Measurements from ENCODE around the gene ZNRD2.

Gene ZNRD2

DNA sequence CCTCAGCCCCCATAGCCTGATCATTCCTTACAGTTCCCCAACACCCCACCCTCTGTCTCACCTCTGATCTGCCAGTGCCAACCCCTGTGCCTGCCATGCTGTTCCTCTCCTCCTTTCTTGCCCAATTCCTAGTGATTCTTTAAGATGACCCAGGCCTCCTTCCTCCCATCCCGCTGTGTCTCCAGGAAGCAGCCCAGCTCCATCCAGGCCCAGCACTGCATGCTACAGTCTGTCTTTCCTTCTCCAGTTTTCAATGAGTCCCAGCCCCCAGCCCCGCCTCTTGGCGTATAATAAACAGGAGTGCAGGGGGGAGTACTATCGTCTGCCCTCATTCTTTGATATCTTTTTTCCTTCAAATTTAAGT is 24.4 kb upstream of the ZNRD2 start:
- TF ChIP-seq POLR2A (IDR thresholded peaks at IDR 0.05; ENCODE audit: low read length) (no peak), GATA1 (IDR thresholded peaks at IDR 0.05; ENCODE audit: low read depth, low read length) (no peak)
- DNase-seq = no peak

DNA sequence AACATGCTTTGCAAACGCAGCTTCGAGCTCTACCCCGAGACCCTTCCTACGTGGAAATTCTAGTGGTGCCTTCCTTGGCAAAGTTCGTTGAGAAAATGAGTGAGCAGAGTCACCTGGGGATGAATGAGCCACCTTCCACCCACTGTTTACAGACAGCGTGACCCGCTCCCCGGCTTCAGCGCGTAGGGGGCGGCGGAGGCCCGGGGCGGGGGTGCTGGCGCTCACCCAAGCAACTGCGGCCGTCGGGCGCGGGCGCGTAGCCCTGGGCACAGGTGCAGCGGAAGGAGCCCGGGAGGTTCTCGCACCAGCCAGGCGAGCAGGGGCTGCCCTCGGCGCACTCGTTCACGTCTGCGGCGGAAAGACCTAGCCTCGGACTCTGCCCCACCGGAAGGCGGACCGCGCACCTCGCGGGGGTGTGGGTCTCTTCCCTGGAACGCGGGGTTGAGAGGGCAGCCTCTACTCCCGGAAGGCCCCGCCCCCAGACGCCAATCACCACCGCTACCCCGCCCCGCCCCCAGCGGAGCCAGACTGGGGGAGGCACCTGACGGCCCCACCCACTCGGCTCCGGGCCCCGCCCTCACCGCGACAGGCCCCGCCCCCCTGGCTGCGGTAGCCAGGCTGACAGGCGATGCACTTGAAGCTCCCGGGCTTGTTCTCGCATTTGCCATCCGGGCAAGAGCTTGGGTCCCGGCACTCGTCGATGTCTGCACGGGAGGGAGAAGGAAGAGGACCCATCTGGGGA is 23.9 kb upstream of the ZNRD2 start:
- TF ChIP-seq POLR2A (IDR thresholded peaks at IDR 0.05; ENCODE audit: low read length) (no peak), GATA1 (IDR thresholded peaks at IDR 0.05; ENCODE audit: low read depth, low read length) (no peak)
- peak; percentile 92 to 97 for DNase-seq

- TF ChIP-seq POLR2A (IDR thresholded peaks at IDR 0.05; ENCODE audit: low read length) (no peak), GATA1 (IDR thresholded peaks at IDR 0.05; ENCODE audit: low read depth, low read length) (no peak)
- DNase-seq = no peak
Measured at GRCh38 chr11:65547446-65548125, 22.7 kb upstream of the ZNRD2 start.

- no peak for DNase-seq
- TF ChIP-seq GATA1 (IDR thresholded peaks at IDR 0.05; ENCODE audit: low read depth, low read length) (no peak), POLR2A (IDR thresholded peaks at IDR 0.05; ENCODE audit: low read length) (no peak)
Measured at GRCh38 chr11:65548395-65548794, 21.9 kb upstream of the ZNRD2 start.

GRCh38 chr11:65549096-65549495 is 21.2 kb upstream of the ZNRD2 start:
- DNase-seq = no peak
- no peak for TF ChIP-seq GATA1 (IDR thresholded peaks at IDR 0.05; ENCODE audit: low read depth, low read length)
- TF ChIP-seq POLR2A (IDR thresholded peaks at IDR 0.05; ENCODE audit: low read length) = no peak

GRCh38 chr11:65551572-65552387 is 18.5 kb upstream of the ZNRD2 start:
- DNase-seq = peak; percentile 74 to 76
- TF ChIP-seq POLR2A (IDR thresholded peaks at IDR 0.05; ENCODE audit: low read length) = no peak
- TF ChIP-seq GATA1 (IDR thresholded peaks at IDR 0.05; ENCODE audit: low read depth, low read length) = no peak

- no peak for DNase-seq
- TF ChIP-seq POLR2A (IDR thresholded peaks at IDR 0.05; ENCODE audit: low read length) (no peak), GATA1 (IDR thresholded peaks at IDR 0.05; ENCODE audit: low read depth, low read length) (no peak)
Measured at GRCh38 chr11:65552388-65552951, 17.8 kb upstream of the ZNRD2 start.

DNA sequence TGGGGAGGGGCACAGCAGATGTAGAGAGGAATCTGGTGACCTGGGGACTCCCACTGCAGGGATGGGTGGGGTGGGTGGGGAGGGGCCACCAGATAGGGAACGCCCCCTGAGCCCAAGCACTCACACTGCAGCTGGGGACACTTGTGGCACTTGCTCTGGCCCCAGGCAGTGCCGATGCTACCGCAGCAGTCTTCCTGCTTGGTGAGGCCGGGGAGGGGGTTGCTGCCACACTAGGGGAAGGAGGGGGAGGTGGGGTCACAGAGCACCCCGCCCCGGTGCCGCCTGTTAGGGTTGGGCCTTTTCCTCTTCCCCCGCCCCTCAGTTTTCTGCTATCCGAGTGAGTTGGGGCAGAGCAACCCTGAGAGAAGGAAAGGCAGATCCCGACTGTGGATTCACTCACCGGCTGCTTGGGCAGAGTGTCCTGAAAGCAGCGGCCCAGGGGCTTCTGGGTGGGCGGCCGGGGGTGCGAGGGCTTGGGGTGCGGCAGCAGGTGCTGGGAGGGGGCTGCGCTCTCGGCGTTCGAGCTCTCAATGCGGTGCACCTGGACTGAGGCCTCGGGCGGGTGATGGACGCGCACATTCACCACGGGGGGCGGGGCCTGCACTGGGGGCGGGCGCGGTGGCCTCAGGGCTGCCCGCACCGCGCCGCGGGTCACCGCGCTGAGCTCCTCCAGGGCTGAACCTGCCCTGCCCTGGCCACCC is 16.8 kb upstream of the ZNRD2 start:
- TF ChIP-seq POLR2A (IDR thresholded peaks at IDR 0.05; ENCODE audit: low read length) (no peak), GATA1 (IDR thresholded peaks at IDR 0.05; ENCODE audit: low read depth, low read length) (no peak)
- DNase-seq = peak; percentile 75 to 81

DNA sequence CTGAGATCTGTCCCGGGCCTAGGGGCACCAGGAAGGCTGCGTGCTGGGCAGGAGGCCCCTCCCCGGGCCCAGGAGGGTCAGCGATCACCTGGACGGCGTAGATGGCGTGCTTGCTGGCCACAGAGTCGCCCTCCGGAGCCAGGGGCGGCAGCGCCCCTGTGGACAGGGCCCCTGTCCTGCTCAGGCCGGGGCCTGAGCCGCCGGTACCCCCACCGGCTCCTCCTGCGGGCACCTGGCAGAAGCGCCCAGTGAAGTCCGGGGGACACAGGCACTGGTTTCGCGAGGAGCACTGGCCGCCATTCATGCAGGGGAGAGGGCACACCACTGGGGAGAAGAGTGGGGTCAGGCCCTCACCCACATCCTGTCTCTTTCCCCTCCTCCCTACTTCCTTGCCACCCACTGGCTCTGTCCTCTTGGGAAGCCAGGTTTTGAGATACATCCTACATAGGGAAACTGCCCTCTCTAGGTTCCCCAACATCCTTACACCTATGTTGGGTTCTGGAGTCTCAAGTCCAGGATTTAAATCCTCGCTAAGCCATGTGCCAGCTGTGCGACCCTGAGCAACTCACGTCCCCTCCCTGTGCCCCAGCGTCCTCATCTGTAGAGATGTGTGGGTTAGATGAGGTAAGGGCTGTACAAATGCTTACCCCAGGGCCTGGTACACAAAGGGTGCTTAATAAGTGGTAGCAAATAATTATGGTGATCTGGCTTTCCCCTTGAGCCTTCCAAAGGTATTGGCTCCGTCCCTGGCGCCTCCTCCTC is 16.0 kb upstream of the ZNRD2 start:
- DNase-seq = no peak
- TF ChIP-seq POLR2A (IDR thresholded peaks at IDR 0.05; ENCODE audit: low read length) (no peak), GATA1 (IDR thresholded peaks at IDR 0.05; ENCODE audit: low read depth, low read length) (no peak)

- TF ChIP-seq GATA1 (IDR thresholded peaks at IDR 0.05; ENCODE audit: low read depth, low read length) (no peak), POLR2A (IDR thresholded peaks at IDR 0.05; ENCODE audit: low read length) (no peak)
- DNase-seq = no peak
Measured at GRCh38 chr11:65554842-65555430, 15.3 kb upstream of the ZNRD2 start.

- TF ChIP-seq POLR2A (IDR thresholded peaks at IDR 0.05; ENCODE audit: low read length) (no peak), GATA1 (IDR thresholded peaks at IDR 0.05; ENCODE audit: low read depth, low read length) (no peak)
- DNase-seq = peak in 1 of 2 experiments; percentile 49
Measured at GRCh38 chr11:65555693-65556231, 14.5 kb upstream of the ZNRD2 start.

All from erythroblast (primary cell).